Right renal cortex interstitium (tissue), 3 donors: Measurements from ENCODE around the gene SQOR. TPM values are rescaled to one million over a fixed set of nuclear protein-coding genes. Genes with fewer than 3 reads are reported as not detected.
"Not testable (repeated sequence)": the region's sequence is repeated elsewhere in the genome, so short reads cannot be mapped to it uniquely, and the experiment has no call there.

Experiments
- DNase-seq, 3 donors: peaks; one replicate each; pipeline ENCODE4 v3.0.0-alpha.2; 2013; ENCODE audit warnings: low read depth in 3 of 3, low spot score in 2 of 3
- polyA plus RNA-seq, 3 donors: library from polyadenylated mRNA; unstranded; fragments of 120-200 nt; gene quantifications; one replicate each; pipeline ENCODE4 v1.2.1, GENCODE V29; 2013; ENCODE audit not compliant: insufficient read length in 3 of 3

Gene SQOR
- polyA plus RNA-seq, 3 donors = 25.8 to 29.1 (median 28.7) TPM

DNA sequence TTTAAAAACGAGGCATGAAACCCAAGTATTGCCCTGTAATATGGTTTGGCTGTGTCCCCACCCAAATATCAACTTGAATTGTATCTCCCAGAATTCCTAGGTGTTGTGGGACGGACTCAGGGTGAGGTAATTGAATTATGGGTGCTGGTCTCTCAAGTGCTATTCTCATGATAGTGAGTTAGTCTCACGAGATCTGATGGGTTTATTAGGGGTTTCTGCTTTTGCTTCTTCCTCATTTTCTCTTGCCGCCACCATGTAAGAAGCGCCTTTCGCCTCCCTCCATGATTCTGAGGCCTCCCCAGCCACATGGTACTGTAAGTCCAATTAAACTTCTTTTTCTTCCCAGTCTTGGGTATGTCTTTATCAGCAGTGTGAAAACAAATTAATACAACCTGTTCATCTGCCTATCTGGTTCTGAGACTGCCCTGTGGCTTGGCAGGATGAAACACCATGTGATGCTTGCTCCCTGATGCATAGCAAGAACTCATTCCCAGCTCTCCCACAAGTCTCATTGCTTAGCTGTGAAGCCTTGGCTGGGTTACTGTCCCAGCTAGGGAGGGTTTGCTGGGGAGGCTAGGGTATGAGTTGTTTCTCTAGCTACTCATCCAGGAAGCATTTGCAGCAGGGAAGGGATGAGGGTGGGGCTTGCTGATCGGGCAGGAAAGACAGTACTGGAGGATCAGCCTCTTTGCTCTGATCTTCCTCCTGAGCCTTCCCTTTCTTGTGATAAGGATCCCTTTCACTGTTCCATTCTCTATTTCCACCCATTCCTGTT, 3.7 kb upstream of the SQOR start:
- no peak for DNase-seq

DNA sequence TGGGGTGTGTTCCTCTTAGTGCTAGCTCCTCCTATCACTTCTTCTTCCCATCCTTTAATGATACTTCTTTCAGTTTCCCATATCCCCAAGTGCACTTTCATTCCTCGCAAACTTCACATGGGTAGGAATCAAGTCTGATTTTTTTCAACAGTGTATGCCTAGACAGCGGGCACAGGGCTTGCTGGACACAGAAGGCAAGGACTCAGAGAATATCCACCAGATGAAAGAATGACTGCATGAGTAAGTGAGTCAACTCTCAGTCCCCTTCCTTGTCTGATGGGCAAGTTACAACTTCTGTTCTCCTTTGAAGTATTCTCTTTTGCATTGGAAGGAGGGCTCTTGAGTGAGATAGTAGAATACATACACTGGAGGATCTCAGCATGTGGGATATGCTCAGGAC, 3.1 kb upstream of the SQOR start:
- DNase-seq = no peak

DNA sequence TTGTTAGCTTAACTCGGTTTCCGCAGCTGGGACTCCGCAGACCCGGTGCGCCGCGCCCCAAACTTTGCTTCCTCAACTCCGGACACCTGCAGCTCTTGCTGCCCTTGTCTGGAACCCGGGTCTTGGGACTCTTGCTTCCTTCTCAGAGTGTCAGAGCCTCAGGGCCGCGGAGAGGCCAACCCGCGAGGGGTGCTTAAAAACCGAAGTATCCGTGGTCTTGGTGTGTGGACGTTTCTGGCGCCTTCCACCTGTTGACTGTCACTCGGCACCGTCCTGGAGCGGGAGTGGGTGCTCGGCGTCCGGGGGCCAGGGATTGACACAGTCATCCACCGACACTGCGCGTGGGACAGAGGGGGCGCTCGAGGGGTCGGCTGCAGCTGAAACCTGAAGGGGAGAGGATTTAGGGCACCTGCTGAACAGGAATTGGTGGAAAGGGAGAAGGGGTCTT, 386 bp downstream of the SQOR start:
- DNase-seq = no peak

DNA sequence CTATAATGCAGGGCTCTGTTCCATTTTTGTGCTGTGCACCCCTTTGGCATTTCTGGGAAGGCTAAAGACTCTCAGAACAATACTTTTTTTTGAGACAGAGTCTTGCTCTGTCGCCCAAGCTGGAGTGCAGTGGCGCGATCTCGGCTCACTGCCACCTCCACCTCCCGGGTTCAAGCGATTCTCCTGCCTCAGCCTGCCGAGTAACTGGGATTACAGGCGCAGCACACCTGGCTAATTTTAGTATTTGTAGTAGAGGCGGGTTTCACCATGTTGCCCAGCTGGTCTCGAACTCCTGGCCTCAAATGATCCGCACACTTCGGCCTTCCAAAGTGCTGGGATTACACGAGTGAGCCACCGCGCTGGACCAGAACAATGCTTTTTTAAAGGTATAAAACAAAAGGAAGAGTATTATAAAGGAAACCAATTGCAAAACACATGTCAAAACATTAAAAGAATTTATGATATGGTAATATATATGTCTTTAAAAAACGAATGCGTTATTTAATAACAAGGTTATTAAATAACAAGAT, 999 bp downstream of the SQOR start:
- DNase-seq = no peak

DNA sequence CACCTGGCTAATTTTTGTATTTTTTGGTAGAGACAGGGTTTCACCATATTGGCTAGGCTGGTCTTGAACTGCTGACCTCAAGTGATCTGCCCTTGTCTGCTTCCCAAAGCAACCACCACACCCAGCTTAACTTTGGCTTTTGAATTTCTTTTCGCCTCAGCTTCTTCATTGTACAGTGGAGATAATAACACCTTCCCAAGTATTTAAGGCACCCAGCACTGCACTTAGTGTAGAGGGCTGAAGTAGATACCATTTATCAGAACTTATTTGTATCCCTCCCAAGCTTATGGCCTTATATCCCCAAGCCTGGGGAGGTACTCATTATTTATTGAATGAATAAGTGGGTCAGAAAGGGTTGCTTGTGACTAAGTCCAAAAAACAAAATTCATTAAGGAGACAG, 2.3 kb downstream of the SQOR start:
- DNase-seq = no peak

DNA sequence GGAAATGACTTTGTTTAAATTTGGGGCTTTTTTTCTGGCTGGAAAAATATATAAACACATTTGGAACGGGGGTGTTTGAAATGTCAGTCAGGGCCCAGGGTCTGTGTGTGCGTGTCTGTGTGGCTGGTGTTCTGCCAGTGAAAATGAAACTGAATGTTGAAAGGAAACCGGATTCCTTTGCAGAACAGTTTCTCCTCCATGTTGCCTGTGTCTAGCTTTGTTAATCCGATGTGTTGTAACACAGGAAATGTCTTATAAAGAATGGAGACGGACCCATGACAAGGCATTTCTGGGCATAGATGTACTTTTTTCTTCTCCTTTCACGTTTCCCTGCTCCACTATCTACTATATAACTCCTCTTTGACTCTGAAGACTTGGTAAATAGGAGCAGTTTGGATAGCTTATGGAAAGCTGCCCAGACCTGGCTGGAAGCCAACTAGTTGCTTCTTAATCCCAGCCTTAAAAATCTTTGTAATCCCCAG, 2.8 kb downstream of the SQOR start:
- DNase-seq = peak in 1 of 3 donors; percentile 26

DNA sequence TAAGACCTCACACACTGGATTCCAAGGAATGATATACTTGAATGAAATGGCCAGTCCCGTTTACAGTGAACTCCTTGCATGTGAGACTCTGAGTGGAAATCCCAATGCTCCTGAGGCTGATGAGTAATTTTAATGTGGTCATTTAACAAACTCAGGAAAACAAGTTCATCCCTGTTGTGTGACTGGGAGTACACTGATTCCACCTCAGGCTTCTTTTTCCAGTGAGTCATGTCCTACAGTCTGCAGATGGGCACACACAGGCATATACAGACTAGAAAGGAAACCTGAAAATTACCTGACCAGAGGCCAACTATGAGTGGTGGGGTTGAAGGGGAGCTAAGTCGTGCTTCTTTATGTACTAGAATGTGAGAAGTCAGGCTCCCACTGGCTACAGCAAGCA, 5.8 kb downstream of the SQOR start:
- DNase-seq = no peak

DNA sequence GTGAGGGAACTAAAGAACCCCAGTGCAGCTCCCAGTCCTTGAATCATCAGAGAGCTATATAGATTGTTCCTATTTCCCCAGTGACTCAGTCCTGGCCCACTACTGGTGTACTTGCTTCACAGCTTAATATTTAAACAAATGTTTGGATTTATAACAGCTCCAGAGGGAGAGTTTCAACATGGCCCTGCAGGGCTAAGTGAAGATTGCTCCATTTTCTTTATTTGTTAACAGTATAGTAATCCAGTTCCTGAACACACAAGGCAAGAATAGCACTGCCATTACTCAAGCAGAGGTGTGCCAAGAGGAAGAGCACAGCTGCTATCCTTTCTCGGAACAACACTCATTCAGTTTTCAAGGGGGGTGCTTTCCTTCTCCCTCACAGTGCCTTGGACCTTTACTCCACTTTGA, 6.5 kb downstream of the SQOR start:
- no peak for DNase-seq

DNA sequence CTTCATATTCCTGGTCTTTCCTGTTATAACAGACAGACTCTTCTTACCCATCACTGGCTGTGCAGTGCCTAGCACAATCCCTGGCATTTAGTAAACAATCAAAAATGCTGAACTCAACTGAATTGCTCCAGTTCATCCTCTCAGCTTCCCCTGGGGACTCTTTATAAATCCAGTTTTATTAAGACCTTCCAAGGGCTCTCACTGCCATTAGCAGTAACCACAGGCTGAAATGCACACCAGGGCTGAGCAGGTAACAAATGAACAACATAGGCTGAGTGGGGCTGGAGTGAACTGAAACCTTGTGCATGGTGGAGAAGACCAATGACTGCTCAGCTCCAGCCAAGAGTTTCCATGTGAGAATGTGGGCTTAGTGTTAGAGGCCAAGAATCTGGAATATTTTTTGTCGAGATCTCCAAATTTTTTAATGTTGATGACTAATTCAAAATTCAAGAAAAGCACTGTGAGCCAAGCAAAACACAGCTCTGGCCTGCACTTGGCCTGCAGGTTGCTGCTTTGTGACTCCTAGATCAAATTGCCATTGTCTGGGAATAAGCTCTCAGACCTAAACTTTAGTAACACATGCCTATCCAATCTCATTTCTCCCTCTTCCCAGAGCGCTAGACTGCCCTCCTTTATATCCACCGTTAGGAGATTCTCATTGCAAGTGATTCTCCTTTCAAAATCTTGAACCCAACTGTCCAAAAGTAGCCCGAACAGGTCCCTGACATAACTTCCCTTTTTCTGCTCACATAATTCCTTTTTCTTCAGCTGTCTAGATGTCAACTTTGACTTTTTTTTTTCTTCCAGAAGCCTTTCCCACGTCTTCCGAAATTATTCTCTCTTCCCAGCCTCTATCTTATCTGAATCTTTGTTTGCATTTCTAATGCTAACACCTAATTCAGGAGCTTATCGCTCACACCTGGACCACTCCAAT, 7.4 kb downstream of the SQOR start:
- no peak for DNase-seq

DNA sequence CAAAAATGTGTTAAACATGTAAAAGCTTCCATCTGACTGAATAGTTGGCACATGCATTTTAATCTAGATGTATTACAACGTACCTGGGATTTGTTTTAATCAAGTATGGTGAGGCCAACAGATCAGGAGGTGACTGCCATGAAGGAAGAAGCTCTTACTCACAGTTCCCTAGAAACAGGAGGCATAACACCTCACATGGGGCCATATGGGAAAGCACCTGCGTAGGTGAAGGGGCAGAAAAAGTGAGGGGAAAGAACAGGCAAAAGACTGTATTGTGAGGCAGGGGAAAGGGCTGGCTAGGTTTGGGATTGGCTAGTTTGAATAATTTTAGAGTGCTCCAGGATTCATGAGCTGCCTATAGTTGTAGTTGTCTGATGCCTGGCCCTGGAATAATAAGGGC, 9.6 kb downstream of the SQOR start:
- no peak for DNase-seq

DNA sequence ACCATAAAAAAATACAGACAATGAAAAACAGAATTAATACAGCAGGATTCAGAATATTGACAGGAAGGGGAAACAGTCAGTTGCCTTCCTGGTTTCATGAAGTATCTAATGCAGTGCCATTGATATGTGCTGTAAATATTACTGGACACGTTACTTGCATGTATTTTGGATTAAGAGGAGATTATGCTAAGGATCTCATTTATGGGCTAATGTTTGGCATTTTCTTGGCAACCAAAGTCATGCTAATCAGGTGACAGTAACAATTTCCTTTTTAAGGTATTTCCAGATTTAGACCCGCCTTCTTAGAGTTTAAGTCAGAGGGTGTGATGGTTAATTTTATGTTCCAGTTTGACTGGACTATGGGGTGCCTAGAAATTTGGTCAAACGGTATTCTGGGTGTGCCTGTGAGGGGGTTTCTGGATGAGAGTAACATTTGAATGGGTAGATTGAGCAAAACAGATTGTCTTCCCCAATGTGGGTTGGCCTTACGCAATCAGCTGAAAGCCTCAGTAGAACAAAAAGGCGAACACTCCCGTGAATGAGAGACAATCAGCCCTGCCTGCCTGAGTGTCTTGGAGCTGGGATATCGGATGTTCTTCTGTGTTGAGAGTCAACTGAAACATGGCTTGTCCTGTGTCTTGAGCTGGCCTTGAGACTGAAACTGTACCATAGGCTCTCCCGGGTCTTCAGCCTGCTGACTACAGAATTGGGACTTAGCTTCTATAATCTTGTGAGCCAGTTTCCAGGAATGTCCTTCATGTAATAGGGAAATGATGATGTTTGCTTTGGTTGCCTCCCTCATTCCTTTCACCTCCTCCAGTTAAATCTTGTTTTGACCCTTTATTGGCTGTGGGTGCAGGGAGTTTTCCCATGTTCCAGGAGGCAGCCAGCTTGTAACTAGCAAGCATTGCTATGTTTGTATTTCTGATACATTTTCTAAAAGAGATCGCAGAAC, 10.5 kb downstream of the SQOR start:
- no peak for DNase-seq

DNA sequence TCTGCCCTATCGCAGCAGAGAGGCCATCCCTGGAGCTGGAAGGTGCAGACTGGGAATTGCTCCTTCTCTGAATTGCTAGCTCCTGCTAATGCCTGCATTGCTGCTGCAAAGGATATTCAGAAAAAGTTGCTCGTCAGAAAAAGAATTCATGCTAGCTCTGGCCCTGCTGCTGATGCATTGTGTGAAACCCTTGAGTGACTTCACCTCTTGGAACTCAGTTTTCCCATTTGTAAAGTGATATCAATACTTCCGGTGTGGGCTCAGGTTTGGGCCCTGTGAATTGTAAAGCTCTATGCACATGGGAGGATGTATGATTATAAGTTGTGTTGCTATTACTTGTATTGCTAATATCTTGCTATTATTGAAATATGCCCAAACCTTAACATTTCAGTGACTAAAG, 11.4 kb downstream of the SQOR start:
- no peak for DNase-seq

DNA sequence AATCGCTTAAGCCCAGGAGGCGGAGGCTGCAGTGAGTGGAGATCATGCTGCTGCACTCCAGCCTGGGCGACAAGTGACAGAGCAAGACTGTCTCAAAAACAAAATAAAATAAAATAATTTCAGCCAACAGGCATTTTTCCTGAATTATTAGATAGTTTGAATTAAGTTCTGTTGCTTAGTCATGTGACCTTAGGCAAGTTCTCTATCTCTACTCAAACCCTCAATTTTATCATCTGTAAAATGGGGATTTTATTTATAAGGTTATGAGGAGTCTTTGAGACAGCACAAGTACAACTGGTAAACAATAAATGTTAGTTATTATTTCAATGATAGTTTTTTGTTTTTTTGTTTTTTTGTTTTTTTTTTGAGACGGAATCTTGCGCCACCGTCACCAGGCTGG, 13.0 kb downstream of the SQOR start:
- no peak for DNase-seq

DNA sequence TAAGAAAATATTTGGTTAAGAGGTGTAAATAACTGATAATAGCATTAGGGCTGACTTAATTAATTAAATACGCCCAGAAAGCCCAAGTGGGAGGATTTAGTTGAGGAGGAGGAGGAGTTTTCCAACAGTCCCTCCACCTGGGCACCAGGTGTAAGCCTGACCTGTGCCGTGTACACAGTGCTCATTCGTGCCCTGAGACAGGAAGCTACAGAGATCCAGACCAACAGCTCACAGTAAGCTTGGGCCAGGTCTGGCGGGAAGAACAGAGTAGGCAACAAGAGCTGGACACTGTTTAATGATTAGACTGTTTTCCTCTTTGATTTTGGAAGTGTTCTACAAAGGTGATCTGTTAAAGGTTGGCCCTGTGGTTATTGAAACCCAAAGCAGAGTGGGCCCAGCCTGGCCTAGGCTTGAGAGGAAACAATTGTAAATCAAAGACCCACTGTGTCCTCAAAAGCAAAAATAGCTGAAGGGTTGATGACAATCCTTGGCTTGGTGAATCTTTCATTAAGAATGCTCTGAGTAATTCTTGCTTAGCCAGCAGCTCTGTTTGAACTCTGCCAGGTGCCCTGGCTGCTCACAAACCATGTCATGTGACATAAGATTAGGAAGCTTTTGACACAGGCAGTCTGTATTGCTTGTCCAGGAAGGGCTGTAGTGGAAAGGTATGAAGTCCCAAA, 13.8 kb downstream of the SQOR start:
- no peak for DNase-seq

DNA sequence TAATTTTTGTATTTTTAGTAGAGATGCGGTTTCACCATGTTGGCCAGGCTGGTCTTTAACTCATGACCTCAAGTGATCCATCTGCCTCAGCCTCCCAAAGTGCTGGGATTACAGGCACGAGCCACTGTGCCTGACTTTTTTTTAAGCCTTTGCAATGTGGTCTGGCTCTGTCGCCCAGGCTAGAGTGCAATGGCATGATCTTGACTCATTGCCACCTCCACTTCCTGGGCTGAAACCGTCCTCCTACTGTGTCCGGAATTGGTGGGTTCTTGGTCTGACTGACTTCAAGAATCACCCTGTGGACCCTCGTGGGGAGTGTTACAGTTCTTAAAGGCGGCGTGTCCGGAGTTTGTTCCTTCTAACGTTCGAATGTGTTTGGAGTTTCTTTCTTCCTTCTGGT, 15.2 kb downstream of the SQOR start:
- not testable (repeated sequence) for DNase-seq

DNA sequence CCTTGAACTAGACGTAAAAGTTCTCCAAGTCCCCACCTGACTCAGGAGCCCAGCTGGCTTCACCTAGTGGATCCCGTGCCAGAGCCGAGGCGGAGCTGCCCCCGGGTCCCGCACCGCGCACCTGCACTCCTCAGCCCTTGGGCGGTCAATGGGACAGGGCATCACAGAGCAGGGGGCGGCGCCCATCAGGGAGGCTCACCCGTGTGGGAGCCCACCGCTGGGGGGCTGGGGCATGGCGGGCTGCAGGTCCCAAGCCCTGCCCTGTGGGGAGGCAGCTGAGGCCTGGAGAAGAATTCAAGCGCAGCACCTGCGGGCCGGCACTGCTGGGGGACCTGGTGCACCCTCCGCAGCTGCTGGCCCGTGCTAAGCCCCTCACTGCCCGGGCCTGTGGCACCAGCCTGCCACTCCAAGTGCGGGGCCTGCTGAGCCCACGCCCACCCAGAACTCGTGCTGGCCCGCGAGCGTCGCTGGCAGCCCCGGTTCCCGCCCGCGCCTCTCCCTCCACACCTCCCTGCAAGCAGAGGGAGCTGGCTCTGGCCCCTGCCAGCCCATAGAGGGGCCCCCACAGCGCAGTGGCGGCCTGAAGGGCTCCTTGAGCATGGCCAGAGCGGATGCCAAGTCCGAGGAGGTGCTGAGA, 16.2 kb downstream of the SQOR start:
- DNase-seq = no peak

DNA sequence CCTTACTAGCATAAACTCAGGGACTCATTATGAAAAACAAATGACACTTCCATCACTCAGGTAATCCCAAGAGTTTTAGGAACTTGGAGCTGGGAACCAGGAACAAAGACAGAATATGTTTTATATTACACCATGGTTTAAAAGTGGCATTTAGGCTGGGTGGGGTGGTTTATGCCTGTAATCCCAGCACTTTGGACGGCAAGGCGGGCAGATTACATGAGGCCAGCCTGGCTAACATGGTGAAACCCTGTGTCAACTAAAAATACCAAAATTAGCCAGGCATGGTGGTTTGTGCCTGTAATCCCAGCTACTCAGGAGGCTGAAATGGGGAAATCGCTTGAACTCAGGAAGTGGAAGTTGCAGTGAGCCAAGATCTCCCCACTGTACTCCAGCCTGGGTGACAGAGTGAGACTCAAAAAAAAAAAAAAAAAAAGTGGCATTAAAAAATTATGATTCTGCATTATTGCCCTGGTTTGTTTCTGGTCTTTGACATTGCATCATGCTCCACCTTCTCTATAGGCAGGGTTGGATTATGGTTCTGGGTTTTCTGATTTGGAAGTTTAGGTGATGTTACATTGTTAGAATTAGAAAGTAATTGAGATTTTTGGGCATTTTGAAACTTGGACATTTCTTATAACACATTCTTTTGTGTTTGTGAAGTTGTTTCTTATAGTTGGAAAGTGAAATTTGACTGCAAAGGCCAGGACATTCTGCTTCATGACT, 19.0 kb downstream of the SQOR start:
- DNase-seq = no peak

DNA sequence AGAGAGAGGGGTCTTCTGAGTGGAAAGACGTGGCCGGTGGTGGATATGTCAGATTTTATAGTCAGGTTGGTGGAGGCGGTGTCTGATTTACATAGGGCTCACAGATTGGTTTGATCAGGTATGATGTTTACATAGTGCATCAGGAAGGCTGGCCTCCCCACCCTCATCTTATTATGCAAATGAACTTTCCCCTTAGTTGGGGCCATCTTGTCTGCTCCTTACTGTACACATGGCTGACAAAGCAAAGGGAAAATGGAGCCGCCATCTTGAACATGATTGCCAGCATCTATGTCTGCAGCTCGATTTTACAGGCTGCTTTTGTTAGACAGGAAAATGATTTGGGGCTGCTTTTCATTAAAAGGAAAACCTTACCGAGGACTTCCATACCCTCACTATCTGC, 19.9 kb downstream of the SQOR start:
- DNase-seq = no peak

DNA sequence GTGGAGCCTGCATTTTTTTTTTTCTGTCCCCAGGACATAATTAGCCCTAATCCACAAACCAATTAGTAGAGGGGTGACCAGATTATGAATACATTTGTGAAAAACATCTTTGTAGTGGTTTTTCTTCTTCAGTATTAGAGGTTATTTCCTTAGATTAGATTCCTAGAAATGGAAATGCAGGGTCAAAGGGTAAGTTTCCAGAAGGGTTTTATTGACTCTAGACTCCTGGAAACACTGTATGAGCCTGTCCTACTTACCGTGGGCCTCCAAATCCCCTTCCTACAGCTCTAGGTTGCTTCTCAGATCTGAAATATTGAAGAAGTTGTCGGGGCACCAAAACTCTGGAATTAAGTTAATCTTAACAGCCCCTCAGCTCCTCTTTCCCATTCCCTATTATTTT, 22.4 kb downstream of the SQOR start:
- DNase-seq = no peak
